CD4-positive, alpha-beta T cell (primary cell): ENCODE data around the gene TCF12. TPM values are rescaled to one million over a fixed set of nuclear protein-coding genes. Genes with fewer than 3 reads are reported as not detected.

Experiments
- ATAC-seq: fragments of 200-7000 bp; cut with Tn5 transposase; one replicate; pipeline ENCODE4 v1.10.0; 2022; ENCODE audit warnings: mild to moderate bottlenecking; ENCODE audit not compliant: poor library complexity
- CTCF ChIA-PET: fragments of 350-600 bp; sonication (Branson Sonifier 250); formaldehyde crosslinking; loops from one replicate; lab custom pipeline; 2021; ENCODE audit warnings: antibody characterized with exemption, inconsistent platforms; lab: Charles Lee
- POLR2A ChIA-PET: fragments of 350-600 bp; sonication (Branson Sonifier 250); formaldehyde crosslinking; loops from one replicate; lab custom pipeline; 2021; ENCODE audit warnings: antibody characterized with exemption, inconsistent platforms; lab: Charles Lee
- DNase-seq, 14 experiments: peaks; one replicate each; pipeline ENCODE4 v3.0.0-alpha.2; 2013 to 2020; ENCODE audit warnings: mixed read lengths in 2 of 14
- H3K27ac ChIP-seq, 2 donors: one replicate each; pipeline versions ENCODE4 v1.5.1 to v1.7.0; 2013; ENCODE audit warnings: low read length in 2 of 2, low read depth in 1 of 2, mild to moderate bottlenecking in 1 of 2
- H3K27me3 ChIP-seq, 2 experiments: 1 replicate in 1 of 2; 2 replicates in 1 of 2; pipeline versions ENCODE4 v1.6.1 to v1.7.0; 2013; ENCODE audit warnings: low read length in 2 of 2, control low read depth in 1 of 2, mild to moderate bottlenecking in 1 of 2, moderate library complexity in 1 of 2; ENCODE audit not compliant: insufficient read depth in 2 of 2, control insufficient read depth in 1 of 2
- H3K36me3 ChIP-seq: one replicate; pipeline ENCODE4 v1.6.1; 2013; ENCODE audit warnings: low read length, control low read depth; ENCODE audit not compliant: insufficient read depth
- H3K4me1 ChIP-seq: one replicate; pipeline ENCODE4 v1.6.1; 2013; ENCODE audit warnings: low read length, control low read depth; ENCODE audit not compliant: insufficient read depth
- H3K4me3 ChIP-seq: one replicate; pipeline ENCODE4 v1.5.1; 2013; ENCODE audit warnings: mild to moderate bottlenecking, low read length, moderate library complexity
- H3K9me3 ChIP-seq, 2 experiments: 1 replicate in 1 of 2; 2 replicates in 1 of 2; pipeline versions ENCODE4 v1.6.1 to v1.7.0; 2013; ENCODE audit warnings: low read length in 2 of 2, mild to moderate bottlenecking in 2 of 2, control low read depth in 1 of 2, moderate library complexity in 1 of 2; ENCODE audit not compliant: control insufficient read depth in 1 of 2, insufficient read depth in 1 of 2
- H3K27ac Mint-ChIP-seq: one replicate; pipeline ENCODE4 v1.8.0; 2020; ENCODE audit warnings: mixed read lengths
- H3K27me3 Mint-ChIP-seq: one replicate; pipeline ENCODE4 v1.8.0; 2021; ENCODE audit warnings: mixed read lengths
- H3K36me3 Mint-ChIP-seq: one replicate; pipeline ENCODE4 v1.8.0; 2021; ENCODE audit warnings: low read depth, mixed read lengths
- H3K4me1 Mint-ChIP-seq: one replicate; pipeline ENCODE4 v1.8.0; 2021; ENCODE audit warnings: low read depth, mixed read lengths
- H3K4me3 Mint-ChIP-seq: one replicate; pipeline ENCODE4 v1.8.0; 2020; ENCODE audit warnings: mild to moderate bottlenecking, mixed read lengths
- H3K9me3 Mint-ChIP-seq: one replicate; pipeline ENCODE4 v1.8.0; 2020; ENCODE audit warnings: mixed read lengths
- intact Hi-C, 2 experiments: fragments of 100-400 bp; cut with DNase I in 1 of 2; cut with micrococcal nuclease in 1 of 2; formaldehyde crosslinking; loops; one replicate each; pipeline versions ENCODE4 v1.15.1 to v1.9.0; 2023 to 2025; cut with DNase I, micrococcal nuclease
- total RNA-seq, 174 experiments: library from RNA in 2 of 174; stranded (reverse) in 2 of 174; gene quantifications; one replicate each; pipeline ENCODE4 v1.2.3 and lab custom pipeline; 2021 to 2026
- TF ChIP-seq, protein P1 (sequence below): fragments of 200-600 bp; IDR thresholded peaks from one replicate; pipeline ENCODE4 v1.8.0; 2022; ENCODE audit warnings: antibody characterized with exemption, mild to moderate bottlenecking

Gene TCF12
- total RNA-seq, 2 experiments from 2014 or later, result 54.0 TPM

DNA sequence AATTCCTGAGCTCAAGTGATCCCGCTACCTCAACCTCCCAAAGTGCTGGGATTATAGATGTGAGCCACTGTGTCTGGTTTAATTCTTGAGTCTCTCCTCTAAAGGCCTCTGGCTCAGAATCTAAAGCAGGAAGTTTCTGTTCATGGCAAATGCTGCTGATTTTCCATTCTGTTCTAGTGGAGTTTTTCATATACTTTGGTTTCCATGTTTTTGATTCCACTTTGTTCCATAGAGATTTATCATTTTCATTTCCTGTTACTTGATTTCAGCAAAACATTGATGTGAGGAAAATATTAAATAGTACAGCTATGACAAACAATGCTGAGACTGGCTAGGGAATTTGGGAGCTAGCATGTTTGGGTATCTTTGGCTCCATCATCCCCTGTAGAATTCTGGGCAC is 205.6 kb downstream of the TCF12 start:
- no peaks in the 10 kb centered on the region for H3K4me1 ChIP-seq
- ChIA-PET CTCF (no interaction called here), POLR2A (no interaction called here)
- intact Hi-C loops, result no loop called here
- no peaks in the 10 kb centered on the region for H3K27me3 ChIP-seq
- no peak overlapping the region for H3K4me3 ChIP-seq
- TF ChIP-seq, protein P1, sequence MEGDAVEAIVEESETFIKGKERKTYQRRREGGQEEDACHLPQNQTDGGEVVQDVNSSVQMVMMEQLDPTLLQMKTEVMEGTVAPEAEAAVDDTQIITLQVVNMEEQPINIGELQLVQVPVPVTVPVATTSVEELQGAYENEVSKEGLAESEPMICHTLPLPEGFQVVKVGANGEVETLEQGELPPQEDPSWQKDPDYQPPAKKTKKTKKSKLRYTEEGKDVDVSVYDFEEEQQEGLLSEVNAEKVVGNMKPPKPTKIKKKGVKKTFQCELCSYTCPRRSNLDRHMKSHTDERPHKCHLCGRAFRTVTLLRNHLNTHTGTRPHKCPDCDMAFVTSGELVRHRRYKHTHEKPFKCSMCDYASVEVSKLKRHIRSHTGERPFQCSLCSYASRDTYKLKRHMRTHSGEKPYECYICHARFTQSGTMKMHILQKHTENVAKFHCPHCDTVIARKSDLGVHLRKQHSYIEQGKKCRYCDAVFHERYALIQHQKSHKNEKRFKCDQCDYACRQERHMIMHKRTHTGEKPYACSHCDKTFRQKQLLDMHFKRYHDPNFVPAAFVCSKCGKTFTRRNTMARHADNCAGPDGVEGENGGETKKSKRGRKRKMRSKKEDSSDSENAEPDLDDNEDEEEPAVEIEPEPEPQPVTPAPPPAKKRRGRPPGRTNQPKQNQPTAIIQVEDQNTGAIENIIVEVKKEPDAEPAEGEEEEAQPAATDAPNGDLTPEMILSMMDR, result no peak
- H3K4me1 Mint-ChIP-seq, result peaks cover 10% of the 10 kb centered on the region
- H3K27ac ChIP-seq, result no peak overlapping the region
- peaks cover 45% of the 10 kb centered on the region for H3K36me3 Mint-ChIP-seq
- ATAC-seq, result no peak
- H3K9me3 ChIP-seq, result no peaks in the 10 kb centered on the region
- no peak for DNase-seq
- H3K27me3 Mint-ChIP-seq, result no peaks in the 10 kb centered on the region
- H3K4me3 Mint-ChIP-seq, result no peak overlapping the region
- H3K36me3 ChIP-seq, result peaks cover 2% of the 10 kb centered on the region
- no peaks in the 10 kb centered on the region for H3K9me3 Mint-ChIP-seq
- no peak overlapping the region for H3K27ac Mint-ChIP-seq

DNA sequence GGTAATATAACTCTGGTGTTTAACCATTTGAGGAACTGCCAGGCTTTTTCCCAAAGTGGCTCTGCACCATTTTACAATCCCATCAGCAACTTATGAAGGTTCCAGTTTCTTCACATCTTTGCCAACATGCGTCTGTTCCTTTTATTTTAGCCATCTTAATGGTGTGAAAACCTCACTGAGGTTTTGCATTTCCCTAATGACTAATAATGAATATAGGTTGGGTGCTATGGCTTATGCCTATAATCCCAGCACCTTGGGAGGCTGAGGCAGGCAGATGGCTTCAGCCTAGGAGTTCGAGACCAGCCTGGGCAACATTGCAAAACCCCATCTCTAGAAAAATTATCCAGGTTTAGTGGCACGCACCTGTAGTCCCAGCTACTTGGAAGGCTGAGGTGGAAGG is 210.6 kb downstream of the TCF12 start:
- no peaks in the 10 kb centered on the region for H3K4me1 ChIP-seq
- no peaks in the 10 kb centered on the region for H3K27me3 ChIP-seq
- Mint-ChIP-seq H3K27me3 (no peaks in the 10 kb centered on the region), H3K27ac (no peak overlapping the region), H3K4me1 (peaks cover 53% of the 10 kb centered on the region), H3K4me3 (no peak overlapping the region), H3K36me3 (peaks cover 52% of the 10 kb centered on the region), H3K9me3 (no peaks in the 10 kb centered on the region)
- no peaks in the 10 kb centered on the region for H3K9me3 ChIP-seq
- intact Hi-C loops, result loop anchor here in 1 of 2 experiments (5.0 kb wide), 1 partner anchor 212 kb away; the partner anchor contains the start of gene TCF12
- H3K4me3 ChIP-seq, result no peak overlapping the region
- H3K36me3 ChIP-seq, result peaks cover 4% of the 10 kb centered on the region
- DNase-seq, result no peak
- ChIA-PET CTCF (no interaction called here), POLR2A (no interaction called here)
- ATAC-seq, result no peak
- H3K27ac ChIP-seq, result no peak overlapping the region
- TF ChIP-seq, protein P1, result no peak

DNA sequence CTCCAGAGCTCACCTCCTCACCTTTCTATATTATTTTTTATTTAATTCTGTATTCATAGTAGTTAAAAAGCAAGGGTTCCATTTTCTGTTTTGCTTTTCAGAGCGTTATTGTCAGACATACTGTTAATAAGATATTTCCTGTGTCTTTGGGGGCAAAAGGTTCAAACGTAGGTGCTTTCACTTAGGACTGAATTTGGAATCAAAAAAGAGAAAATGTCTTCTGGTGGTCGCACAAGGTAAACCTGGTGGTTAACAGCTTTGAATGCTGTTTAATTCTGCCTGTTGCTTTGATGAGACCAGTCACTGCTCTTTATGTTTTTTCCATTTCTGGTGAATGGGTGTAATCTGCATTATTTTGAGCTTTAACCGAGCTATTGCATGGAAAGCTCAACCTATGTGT is 212.5 kb downstream of the TCF12 start:
- intact Hi-C loops, result no loop called here
- peaks cover 43% of the 10 kb centered on the region for H3K36me3 Mint-ChIP-seq
- ChIA-PET POLR2A (no interaction called here), CTCF (interaction anchor here (1.0 kb wide), 1 partner anchor 9 kb away, joined by 4 read pairs; no protein-coding TSS in a partner anchor)
- H3K4me3 Mint-ChIP-seq, result no peak overlapping the region
- Histone ChIP-seq H3K4me1 (peaks cover 2% of the 10 kb centered on the region), H3K36me3 (peaks cover 4% of the 10 kb centered on the region), H3K27ac (no peak overlapping the region), H3K4me3 (no peak overlapping the region), H3K27me3 (no peaks in the 10 kb centered on the region), H3K9me3 (no peaks in the 10 kb centered on the region)
- H3K4me1 Mint-ChIP-seq, result peaks cover 70% of the 10 kb centered on the region
- TF ChIP-seq, protein P1, result no peak
- no peak overlapping the region for H3K27ac Mint-ChIP-seq
- ATAC-seq (no peak), DNase-seq (peak in 1 of 14 experiments; percentile 6)
- no peaks in the 10 kb centered on the region for H3K27me3 Mint-ChIP-seq
- no peaks in the 10 kb centered on the region for H3K9me3 Mint-ChIP-seq
